Muscle of back (tissue), 11 donors: ENCODE data around the gene RPS21. TPM values are rescaled to one million over a fixed set of nuclear protein-coding genes. Genes with fewer than 3 reads are reported as not detected.
A peak's percentile ranks its signal among the peaks of the same experiment; 100 is the strongest.
"Not testable (repeated sequence)": the region's sequence is repeated elsewhere in the genome, so short reads cannot be mapped to it uniquely, and the experiment has no call there.

Experiments
- DNase-seq, 3 donors: peaks; one replicate each; pipeline versions ENCODE4 v3.0.0 to v3.0.0-alpha.2; 2013
- polyA plus RNA-seq, 10 donors: library from polyadenylated mRNA; unstranded; fragments of 120-200 nt; gene quantifications; one replicate each; pipeline ENCODE4 v1.2.1, GENCODE V29; 2013; ENCODE audit not compliant: insufficient read length in 10 of 10

RPS21 gene
- polyA plus RNA-seq, 10 donors, result 962 to 1,509 (median 1,097) TPM

DNA sequence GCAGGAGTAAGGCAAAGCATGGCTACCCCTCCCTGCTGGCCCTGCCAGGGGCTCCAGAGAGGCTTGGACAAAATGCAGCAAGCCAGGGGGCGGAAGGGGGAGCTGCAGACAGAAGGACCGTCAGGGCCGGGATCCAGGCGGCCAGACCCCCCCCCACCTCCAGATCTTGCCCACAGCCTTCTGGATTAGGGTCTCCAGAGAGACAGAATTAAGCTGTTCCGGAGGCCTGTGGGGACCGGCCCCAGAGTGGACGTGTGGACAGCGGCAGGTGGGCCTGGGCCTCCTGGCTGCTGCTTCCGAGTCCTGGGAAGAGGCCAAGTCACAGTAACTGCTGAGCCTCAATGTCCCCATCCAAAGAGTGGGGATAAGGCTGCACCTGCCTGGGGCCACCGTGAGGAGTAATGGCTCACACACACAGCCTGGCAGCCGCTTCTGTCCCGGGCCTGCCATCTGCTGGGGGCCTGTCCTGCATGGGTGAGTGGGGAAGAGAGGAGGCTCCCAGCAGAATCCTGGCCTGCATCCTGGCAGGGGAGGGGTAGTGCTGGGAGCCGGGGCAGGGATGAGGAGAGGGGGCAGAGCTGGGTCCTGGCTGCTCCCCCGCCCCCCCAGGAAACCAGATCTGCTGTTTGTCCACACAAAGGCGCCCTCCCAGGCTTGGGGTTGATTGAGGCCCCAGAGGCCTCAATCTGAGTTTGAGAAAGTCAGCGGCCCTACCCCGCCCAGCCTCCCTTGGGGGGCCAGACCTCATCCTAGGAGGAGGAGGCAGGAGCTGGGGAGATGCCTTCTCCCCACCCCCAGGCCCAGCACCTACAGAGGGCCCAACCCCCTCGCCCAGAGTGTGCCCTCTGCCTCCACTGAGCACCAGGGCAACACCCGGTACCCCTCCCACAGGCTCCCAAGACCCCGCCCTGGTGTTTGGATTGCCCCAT, 23.6 kb upstream of the RPS21 start:
- peak in 1 of 3 donors; percentile 45 for DNase-seq

DNA sequence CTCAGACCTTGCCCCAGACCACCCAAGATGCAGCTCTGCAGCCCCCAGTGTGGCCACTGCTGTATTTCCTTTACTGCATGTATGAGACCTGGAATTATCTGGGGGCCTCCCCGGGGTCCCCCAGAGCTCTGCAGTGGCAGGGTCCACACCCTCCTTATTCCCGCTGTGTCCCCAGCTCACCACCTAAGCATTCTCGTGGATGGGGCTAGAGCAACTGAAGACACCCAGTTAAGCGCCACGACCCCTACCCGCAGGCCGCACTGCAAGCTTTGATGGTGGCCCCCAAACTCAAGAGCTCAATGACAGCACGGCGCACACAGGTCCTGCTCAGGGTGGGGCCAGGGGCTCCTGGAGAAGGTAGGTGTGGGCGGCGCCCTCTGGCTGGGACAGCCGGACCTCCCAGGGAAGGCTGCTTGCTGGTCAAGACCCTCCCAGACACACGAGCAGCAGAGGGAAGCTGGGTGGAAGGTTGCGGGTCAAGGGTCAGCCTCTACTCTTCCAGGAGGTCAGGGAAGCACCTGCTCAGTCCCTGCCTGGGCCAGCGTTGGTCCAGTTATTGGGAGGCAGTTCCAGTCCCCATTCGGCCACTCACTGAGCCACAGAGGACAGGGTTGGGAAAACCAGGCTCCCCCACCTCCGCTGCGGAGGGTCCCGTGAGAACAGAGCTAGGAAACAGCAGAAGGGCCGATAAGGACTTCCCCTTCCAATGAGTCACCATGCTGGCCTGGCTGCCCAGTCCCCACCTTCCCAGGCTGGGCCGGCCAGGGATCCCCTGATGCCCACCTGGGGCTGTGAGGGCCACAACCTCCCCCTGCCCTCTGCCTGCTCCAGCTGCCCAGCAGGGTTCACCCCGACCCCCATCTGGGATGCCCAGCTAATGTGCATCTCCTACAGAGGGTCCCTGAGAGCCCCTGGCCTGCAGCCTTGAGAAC, 22.7 kb upstream of the RPS21 start:
- DNase-seq, result no peak

DNA sequence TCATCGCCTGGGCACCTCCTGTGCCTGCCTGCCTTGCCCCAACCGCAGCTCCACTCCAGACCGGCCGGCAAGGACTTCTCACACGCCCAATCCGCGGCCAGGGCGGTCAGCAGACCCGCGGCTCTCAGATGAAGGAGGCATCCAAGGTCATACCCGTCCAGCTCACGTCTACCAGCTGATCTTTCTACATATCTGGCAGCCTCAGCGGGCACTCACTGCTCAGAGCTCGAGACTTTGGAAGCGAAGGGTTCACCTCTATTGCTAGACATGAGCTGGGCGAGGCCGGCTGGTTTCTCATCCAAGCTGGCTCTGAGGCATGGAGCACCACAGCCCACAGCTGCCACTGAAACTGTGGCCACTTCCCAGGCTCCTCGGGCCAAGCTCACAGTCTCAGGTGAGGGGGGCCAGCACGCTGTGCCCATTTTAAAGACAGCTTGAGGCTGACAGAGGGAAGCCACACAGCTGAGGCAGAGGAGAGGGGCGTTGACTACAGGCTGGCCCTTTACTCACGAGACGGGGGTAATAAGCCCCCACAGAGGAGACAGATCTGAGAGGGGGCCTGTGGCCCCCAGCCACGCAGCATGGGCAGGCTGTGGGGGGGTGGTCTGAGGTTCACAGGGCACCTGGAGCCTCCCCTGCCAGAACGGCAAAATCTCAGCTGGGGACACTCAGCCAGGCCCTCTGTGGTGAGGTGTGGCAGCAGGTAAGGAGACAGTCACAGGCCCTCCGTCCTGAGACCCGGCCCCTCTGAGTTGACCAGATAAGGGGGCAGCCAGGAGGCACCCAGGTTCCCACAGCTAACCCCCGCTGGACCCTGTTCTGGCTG, 21.8 kb upstream of the RPS21 start:
- no peak for DNase-seq

DNA sequence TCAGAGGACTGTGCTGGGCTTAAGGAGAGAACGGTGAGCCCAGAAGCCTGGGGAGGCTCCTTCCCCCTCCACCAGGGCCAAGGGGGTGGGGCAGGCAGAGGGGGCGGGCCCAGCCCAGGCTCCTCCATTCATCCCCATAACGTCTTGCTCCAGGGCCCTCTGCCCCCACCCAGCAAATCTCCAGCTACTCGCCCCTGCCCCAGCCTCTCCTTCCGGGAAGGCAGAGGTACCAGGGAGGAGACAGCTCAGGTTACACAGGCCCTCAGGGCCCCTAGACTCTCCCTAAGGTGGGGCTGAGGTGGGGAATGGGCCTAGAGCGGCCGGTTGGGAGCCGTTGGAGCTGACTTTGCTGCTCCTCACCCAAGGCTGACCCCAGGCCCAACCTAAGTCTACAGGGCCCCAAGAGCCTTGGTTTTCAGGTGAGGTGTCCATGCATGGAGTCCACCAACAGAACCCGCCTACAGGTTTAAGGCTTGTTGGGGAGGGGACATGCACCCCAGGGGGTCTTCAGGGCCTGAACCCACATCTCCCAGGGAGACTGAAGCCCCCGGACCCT, 21.0 kb upstream of the RPS21 start:
- DNase-seq, result no peak

DNA sequence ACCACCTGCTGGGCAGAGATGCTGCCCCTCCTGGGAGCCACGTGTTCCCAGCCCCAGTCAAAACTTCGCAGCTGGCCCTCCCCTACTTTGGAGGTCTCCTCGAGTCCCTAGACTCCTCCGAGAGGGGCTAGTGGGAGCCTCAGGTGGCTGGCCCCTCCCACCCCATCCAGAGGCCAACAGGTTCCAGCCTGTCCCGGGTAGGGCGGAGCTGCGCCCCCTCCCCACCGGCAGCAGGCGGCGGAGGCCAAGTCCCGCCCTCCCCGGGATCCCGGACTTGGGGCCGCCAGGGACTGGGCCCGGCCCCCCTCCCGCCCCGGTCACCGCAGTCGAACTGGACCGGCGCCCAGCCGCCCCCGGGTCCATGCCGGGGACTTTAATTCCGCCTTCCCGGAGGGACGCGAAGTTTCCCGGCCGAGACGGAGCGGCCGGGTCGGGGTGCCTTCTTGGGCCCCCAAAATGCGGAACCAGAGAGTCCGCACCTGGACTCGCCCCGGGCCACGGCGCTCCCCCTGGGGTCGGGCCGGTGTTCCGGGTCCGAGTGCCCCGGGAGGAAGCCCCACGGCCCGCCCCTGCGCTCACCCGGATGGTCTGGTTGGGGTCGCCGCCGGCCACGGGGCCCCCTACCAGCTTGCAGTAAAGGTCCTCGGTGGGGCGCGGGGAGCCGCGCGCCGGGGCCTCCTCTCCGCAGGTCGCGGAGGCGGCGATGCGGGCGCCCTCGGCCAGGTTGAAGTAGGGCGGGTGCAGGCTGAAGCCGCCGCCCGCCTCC, 20.4 kb upstream of the RPS21 start:
- no peak for DNase-seq

DNA sequence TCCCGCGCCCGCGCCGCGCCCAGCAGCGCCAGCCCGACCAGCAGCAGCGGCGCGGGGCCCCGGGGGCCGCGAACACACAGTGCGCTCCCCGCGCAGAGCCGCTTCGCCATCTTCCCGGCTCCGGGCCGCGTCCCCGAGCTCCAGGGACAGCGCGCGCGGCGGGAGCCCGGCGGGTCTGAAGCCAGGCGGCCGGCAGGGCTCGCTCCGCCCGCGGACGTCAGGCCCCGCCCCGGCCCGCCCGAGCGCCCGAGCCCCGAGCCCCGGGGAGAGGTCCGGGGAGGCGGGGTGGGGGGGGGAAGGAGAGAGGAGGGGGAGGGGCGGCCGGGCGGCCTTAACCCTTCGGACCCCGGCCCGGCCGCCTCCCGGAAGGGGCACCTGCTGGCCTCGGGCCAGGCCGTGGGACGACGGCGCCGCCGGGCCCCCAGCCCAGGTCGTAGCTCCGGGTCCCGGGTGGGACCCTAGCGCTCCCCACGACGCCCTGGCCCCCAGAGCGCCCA, 19.7 kb upstream of the RPS21 start, which contains the start of gene LAMA5:
LAMA5 (minus strand) TSS at position 177 of the 497 bp plus-strand sequence; CDS start at position 110, 67 bp downstream.
- DNase-seq, result peak in 1 of 3 donors; percentile 52

DNA sequence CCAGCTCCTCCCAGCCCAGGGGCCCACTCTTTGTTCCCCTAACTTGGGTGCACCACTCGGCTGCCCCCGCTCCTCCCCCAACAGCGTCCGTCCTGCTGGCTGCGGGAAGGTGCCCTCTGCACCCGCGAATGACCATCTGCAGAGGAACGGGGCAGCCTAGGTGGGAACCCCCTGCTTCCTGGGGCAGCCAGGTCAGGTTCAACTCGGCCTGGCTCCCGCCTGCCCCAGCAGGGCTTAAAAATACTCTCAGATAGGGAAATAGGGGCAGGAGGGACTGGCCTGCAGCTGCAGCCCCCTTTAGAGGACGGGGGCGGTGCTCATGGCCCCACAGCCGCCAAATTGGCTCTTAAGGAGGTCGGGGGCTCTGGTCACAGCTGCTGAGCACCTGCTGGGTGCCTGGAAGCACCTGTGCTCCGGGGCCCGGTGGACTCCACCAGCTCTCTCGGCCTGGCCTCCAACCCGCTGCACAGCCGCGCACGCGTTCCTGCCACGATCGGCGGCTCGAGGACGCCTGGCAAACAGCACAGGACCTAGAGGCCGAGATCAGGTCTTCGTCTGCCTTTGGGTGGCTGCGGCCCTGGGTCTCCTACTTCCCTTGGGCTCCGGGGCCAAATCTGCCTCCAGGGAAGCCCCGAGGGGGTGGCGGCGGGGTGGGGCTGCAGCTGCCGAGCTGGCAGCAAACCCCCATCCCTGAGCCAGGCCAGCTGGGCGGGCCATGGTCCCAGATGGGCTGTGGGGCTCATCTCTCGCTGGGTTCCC, 19.1 kb upstream of the RPS21 start:
- DNase-seq, result peak in 1 of 3 donors; percentile 77

DNA sequence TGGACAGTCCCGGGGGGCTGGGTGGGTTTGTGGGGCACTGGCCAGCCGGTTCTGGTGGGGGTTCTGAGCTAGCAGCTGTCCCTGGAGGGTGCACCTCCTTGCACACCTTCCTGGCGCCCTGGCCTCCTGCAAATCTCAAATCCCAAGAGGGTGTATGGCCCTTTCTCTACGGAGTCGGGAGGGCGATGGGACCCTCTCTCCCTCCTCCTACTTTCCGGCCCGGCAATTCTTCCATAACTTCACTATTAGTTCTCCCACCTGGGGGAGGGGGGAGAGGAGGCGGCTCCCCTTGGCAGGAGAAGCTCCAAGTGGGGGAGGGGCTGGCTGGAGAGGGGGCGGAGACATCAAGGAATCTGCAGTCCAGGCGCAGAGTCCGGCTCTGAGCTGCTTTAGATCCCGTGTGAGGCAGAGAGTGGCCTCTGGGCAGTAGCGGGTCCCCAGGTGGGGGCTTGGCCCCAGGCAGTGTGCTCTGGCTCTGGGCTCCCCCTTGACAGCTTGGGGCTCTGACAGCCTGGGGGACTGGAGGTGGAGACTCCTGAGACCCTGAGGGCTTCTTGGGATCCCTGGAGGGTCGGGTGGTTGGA, 18.4 kb upstream of the RPS21 start:
- peak in 1 of 3 donors; percentile 60 for DNase-seq

DNA sequence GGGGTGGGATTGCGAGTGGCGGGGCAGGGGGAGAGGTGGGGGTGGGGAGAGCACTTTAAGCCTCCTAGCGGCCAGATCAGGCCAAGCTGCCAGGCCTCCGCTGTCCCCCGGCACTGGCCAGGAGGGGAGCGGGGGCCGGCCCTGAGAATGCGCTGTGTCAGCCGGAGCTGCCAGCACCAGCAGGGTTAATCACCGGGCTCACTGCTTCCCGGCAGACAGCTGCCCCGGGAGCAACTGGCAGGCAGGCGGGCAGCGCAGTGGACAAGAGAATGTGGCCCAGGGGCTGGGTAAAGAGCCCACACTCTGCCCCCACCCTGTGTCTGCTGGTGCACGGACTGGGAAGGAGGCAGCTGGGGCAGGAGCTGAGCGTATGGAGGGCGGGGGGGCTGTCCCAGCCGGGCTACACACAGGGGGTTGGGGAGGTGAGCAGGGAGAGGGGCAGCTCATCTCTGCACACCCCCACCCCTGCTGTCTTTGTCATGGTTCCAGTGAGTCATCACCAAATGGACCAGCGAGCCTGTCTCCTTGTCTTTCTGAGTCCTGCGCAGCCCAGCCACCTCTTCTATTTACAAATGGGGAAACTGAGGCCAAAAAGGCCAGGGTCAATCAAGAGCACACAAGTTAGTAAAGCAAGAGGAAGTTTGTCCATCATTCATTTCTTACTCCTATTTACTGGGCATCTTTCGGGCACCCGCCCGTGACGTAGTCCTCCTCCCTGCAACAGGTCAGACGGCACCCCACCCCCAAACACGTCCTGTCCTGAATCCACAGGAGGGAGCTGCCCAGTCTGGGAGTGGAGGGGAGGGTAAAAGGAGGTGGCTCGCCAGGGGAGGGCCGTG, 17.7 kb upstream of the RPS21 start:
- peak in 2 of 3 donors; percentile 64 to 76 for DNase-seq

DNA sequence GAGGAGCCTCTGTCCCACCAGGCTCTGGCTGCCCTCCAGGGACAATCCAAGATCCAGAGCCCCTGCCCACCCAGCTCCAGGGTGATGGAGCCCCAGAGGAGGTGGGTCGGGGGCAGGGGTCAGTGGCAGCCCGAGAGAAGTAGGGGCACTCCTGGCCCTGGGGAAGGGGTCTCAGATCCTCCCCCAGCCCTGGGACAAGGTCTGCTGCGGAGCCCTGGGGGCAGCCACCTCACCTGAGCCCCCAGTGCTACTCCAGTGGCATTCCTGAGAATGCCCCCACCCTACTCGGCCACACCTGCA, 17.1 kb upstream of the RPS21 start:
- DNase-seq, result no peak

DNA sequence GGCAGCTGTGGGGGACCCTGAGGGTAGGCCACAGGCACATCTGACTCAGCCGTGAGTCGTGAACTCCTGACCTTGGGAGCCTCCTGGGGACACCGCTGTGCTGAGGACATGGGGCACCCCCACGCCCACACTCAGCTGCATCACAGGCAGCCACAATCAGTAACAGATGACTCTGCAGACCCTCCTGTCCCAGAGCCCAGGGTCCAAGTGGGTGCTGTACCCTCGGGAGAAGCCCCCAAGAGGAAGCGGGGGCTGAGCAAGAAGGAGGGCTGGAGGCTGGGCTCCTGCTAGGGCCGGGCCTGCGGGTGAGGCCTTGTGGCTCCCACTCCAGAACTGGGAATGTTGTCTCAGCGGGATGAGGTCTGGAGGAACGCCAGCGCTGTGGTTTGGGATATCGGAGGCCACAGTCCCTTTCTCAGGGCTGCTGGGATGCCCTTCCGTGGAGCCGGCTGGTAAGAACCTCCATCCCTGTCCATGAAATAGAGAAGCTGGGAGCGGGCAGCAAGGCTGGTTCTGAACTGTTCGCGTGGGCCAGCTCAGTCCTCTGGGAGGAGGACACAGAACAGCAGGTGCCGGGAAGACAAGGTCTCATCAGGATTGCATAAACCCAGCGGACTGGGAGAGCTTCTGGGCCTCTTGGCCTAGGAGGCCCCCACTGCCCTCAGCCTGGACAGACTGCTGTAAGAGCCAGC, 16.6 kb upstream of the RPS21 start:
- no peak for DNase-seq

DNA sequence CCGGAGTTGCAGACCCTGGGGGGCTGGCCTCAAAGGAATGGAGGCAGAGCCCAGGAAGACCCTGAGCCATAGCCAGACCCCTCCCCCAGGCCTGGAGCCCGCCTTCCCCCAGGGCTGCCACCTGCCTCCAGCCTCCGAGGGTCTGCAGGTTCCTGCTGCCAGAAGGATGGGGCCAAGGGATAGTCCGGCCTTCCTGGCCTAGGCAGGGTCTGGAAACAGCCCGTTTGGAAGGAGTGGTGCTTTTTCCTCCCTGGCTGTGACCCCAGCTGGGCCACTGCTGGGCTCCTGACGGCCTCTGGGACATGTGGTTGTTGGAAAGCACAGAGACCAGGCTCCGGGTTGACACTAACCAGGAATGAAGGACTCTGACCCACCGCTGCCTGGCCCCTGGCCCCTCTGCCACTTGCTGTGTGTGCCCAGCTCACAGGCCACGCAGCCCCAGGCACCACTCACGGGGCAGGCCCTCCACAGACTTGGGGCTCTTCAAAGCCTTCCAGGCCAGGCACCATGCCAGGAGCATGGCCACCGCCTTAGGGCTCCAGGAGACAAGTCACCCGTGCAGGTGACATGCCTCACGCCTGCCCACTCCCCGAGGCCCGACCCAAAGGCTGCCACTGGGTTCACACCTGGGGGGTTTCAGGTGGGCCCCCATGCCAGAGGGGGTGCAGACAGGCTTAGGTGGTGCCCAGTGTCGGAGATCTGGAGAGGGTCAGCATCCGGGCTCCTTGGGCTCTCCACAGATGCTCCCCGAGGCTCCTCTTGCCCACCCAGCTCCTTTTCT, 15.9 kb upstream of the RPS21 start:
- DNase-seq, result no peak

DNA sequence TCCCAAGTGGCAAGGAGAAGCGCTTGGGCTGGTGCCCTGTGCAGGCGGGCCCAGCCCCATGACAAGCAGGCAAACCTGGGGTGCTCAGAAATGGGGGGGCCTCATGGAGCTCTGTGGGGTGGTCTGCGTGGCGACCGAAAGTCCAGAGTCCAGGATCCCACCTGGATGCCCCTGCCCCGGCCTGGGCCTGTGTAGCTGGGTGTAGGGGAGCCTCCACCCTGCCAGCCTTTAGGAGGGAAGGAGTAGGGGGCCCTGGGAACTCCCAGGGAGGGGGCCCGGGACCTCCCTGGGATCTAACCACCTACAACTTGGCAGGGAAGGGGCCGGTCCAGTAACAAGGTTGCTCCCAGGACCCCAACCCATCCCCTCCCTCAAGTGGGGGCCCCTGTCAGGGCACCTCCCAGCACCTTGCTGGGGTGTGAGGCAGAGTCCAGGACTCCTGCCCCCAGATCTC, 15.3 kb upstream of the RPS21 start:
- no peak for DNase-seq

DNA sequence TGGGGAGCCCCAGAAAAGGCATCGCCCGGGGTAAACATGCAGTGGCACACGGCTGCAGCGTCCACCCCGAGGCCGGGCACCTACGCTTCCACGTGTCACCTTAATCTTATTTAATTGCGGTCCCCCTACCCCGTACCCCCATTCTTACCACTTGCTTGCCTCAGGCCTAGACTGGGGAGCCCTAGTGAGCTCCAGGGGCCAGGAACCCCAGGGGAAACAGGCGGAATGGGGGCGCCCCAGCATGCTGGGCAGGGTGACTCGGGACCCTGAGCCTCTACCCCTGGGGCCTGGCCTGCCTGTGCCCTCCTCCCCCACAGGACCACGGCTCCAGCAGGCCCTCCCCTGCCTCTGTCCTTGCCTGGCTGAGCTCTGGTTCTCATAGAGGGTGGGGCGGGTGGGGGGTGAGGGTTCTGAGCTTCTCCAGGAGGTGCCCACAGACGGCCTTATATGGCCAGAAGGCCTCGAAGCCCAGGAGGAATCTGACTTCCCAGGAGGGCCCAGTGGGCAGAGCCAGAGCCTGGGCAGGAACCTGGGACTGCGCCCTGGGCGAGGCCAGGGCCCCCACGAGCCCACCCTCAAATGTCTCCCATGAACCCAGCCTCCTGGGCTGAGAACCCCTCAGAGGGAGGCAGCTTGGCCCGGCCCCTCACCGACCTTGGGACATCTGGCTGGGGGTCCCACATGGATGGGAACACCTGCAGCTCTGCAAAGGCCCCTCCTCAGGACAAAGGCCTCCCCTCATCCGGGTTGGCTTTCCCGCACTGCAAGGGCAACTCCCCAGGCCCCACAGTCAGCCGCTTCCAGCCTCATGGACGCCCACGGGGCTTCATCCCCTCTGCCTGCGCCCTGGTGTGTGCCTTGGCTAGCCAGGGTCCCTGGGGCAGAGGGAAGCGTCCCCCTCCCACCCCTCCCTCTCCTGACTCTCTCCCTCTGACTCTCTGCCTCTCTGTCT, 14.6 kb upstream of the RPS21 start:
- no peak for DNase-seq

DNA sequence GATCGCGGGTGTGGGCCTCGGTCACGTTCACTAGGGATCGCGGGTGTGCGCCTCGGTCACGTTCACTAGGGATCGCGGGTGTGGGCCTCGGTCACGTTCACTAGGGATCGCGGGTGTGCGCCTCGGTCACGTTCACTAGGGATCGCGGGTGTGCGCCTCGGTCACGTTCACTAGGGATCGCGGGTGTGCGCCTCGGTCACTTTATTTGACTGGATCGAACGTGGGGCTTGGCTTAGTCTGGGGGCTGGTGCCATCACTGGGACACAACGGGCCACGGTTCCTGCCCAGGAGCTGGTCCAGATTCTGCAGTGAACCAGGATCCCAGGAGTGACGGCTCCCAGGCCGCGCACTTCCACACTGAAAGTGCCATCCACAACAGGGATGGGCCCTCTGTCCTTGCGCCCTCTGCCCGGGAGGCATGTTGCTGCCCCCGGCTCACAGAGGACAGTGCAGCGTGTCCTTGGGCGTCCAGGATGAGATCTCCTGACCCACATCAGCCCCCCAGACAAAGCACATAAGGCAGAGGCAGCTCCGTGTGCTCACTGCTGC, 13.2 kb upstream of the RPS21 start:
- DNase-seq, result not testable (repeated sequence)
